Measurements from ENCODE around the gene PLCZ1.
"Not testable (repeated sequence)": the region's sequence is repeated elsewhere in the genome, so short reads cannot be mapped to it uniquely, and the experiment has no call there.

PLCZ1 gene, protein sequence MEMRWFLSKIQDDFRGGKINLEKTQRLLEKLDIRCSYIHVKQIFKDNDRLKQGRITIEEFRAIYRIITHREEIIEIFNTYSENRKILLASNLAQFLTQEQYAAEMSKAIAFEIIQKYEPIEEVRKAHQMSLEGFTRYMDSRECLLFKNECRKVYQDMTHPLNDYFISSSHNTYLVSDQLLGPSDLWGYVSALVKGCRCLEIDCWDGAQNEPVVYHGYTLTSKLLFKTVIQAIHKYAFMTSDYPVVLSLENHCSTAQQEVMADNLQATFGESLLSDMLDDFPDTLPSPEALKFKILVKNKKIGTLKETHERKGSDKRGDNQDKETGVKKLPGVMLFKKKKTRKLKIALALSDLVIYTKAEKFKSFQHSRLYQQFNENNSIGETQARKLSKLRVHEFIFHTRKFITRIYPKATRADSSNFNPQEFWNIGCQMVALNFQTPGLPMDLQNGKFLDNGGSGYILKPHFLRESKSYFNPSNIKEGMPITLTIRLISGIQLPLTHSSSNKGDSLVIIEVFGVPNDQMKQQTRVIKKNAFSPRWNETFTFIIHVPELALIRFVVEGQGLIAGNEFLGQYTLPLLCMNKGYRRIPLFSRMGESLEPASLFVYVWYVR

DNA sequence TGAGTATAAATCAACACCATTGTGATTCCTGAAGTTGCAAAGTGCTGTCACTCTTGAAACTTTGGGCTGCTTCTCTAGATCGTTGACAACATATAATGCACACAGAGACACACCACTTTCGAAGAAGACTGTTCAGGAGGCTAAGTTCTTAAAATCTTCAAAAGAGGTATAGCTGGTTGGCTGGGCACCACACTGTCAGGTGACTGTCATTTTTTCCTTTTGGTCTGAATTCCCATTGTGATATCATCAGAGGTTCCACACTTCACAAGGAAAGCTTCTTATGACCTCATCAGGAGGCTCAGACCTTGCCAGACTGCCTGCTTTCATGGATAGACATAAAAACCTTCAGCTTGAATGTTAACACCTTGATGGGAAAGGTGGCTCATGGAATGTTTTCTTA lies at the start of gene PLCZ1, which contains the start of gene CAPZA3:
Gene PLCZ1 (minus strand): TSS at position 194 of the 400 bp plus-strand sequence. CDS start 641 bp downstream, outside the sequence.
Gene CAPZA3 (plus strand): TSS at position 301 of the 400 bp plus-strand sequence. CDS start 150 bp downstream, outside the sequence.
- no peak for DNase-seq

DNA sequence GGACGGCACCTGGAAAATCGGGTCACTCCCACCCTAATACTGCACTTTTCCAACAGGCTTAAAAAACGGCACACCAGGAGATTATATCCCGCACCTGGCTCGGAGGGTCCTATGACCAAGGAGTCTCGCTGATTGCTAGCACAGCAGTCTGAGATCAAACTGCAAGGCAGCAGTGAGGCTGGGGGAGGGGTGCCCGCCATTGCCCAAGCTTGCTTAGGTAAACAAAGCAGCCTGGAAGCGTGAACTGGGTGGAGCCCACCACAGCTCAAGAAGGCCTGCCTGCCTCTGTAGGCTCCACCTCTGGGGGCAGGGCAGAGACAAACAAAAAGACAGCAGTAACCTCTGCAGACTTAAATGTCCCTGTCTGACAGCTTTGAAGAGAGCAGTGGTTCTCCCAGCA lies 47.7 kb upstream of the PLCZ1 start:
- DNase-seq, result not testable (repeated sequence)

DNA sequence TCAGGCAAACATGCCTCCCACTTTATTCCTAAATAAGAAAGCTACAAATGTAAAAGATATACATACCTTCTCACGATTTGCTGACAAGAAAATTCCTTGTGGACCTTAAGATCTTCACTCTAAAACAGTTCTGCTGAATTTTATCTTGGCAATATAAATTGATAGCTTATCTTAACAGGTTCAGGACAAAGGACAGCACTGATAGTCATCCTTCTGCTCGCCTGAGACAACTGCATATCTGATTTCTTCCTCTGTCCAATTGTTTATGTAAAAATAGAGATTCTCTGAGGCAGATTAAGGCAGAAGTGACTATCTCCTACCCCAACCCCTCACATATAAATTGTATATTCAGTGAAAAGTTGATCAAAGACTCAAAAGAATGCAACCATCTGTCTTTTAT lies 45.0 kb upstream of the PLCZ1 start:
- no peak for DNase-seq

DNA sequence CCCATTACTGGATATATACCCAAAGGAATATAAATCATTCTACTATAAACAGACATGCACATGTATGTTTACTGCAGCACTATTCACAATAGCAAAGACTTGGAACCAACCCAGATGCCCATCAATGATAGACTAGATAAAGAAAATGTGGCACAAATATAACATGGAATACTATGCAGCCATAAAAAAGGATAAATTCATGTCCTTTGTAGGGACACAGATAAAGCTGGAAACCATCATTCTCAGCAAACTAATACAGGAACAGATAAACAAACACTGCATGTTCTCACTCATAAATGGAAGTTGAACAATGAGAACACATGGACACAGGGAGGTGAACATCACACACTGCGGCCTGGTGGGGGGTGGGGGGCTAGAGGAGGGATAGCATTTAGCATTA lies 28.7 kb upstream of the PLCZ1 start:
- not testable (repeated sequence) for DNase-seq

DNA sequence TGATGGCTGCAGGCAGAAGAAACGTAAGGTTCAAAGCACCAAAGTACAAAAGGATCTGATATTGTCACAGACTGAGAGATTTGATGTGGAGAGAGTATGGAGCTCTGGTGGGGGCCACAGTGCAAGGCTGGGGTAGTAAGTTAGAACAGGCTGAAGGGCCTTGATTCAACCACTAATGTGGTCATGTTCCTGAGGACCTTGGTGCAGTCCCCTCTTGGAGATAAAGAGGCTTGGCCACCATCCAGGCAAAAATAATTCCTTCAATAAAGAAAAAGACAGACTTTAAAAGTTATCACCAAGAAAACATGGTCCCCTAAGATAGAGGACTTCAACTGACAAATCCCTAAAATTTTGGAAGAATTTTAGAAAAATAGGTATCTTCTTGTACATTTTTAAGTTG lies 17.5 kb upstream of the PLCZ1 start:
- DNase-seq, result no peak

DNA sequence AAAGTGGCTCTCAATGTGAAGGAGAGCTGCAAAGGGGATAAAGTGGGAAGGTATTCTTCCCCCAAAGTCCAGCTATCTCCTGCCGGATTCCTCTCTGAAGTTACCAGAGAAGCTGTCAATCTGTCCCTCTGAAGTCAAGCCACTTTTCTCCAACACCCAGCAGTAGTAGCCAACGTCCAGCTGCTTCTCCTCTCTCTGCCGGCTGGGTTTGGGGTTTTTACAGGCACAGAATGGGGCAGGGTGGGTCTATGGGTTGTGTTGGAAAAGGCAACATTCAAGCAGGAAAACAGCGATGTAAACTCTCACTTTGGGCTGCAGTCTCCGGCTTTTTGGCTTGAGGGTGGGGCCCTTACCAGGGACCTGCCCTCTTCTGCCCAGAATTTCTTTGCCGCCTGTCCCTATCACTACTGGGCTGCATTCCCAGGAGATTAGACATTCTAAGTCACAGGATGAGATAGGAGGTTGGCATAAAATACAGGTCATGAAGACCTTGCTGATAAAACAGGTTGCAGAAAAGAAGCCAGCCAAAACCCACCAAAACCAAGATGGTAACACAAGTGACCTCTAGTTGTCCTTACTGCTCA lies 16.4 kb upstream of the PLCZ1 start:
- DNase-seq, result no peak

DNA sequence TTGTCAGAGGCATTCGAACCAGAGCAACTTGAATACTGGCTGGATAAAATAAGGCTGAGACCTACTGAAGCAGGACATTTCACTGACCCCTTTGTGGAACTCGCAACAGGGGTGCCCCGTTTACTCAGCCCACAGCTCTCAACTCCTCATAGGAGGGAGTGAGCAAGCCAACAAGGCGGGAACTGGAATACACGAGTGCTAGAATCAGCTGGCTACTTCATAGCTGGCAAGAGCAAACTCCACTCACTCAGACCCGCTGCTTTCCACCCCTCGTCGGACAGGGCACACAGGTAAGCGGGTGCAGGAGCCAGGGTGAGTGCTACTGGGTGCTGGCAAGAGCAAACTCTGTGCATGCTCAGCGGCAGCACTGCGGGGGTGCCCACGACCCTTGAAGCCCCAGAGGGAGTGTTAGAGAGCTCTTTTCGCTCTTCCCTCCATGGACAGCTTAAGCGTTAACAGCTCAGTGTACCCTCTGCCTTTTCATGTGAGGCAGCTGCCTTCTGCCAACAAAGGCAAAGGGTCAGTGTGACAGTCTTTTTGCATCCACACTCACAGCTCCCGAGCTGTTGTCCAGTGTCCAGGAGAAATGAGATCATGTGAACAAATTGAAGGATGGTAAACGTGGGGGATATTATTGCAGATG lies 15.8 kb upstream of the PLCZ1 start:
- no peak for DNase-seq

DNA sequence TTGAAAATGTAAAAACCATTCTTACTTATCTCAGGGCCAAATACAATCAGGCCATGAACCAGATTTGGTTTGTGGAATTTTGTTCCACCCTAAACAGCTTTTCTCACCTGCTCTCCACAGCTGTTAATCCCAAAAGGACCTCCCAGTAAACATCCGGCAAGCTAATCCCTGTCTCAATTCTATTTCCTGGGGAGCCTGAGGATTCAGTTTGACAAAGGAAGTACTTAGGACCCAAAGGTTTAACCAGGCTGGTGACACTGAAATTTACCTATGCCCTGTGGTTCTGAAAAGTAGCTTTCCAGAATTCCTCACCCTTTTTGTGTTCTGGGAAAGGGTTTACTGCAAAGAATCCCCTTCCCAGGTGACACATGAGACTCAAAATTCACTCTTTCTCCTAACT lies 15.1 kb upstream of the PLCZ1 start:
- no peak for DNase-seq

DNA sequence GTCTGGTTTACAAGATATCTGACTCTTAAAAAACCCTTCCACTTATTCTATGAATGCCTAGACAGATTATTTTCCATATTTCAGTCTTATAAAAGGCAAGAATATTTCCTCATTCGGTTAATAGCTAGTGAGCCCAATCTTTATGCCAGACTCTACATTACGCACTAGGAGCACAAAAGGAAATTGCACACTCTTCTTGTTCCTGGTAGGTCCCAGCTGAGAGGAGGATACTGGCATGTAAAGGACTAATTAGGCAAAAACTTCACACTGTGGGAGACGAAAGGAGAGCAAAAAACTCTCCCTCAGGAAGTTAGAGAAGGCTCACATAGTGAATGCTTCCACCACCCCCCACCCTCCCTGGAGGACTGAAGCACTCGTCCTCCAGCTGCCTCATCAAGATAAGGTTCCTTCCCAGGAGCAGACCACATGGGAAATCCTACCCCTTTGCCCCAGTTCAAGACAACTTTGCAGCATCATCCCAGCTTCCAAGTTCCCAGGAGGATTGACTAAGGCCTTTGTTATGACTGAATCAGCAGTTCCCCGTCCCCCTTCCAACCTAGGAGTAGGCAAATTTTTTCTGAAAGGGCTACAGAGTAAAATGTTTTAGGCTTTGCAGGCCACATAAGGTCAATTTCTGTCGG lies 14.6 kb upstream of the PLCZ1 start:
- no peak for DNase-seq

DNA sequence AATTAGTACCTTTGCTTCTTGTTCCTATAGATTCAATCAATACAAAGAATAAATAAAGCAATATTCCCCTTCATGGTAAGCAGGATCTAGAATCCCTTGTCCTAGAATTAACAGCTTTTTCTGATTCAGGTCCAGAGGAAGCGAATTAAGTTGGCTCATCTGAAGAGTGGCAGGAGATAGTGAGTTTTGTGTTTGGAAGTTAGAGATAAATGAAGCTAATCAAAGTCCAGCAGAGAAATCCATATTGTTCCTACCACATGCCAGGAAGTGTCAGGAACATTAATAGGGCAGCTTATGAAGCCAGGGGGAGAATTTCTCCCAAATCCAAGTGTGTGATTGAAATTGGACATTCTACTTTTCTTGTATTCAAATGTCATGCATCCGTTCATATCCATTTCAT lies 14.1 kb upstream of the PLCZ1 start:
- DNase-seq, result no peak

DNA sequence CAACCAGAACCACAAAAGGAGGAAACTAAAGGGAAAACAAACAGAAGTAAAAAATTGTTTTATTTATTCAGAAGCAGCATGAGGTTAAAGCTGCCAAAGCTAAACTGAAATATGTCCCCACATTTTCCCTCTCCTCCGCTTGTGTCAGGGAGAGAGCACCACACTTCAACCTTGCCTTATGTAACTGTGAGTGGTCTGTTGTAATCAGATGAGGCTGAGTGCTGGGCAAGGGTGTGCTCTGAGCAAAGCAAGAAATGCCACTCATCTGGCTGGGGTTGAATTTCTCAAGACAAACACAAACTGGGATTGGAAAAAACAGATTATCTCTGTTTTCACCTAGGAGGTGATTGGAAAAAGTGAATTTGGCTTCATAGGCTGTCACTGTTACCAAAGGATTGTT lies 12.3 kb upstream of the PLCZ1 start:
- DNase-seq, result no peak

DNA sequence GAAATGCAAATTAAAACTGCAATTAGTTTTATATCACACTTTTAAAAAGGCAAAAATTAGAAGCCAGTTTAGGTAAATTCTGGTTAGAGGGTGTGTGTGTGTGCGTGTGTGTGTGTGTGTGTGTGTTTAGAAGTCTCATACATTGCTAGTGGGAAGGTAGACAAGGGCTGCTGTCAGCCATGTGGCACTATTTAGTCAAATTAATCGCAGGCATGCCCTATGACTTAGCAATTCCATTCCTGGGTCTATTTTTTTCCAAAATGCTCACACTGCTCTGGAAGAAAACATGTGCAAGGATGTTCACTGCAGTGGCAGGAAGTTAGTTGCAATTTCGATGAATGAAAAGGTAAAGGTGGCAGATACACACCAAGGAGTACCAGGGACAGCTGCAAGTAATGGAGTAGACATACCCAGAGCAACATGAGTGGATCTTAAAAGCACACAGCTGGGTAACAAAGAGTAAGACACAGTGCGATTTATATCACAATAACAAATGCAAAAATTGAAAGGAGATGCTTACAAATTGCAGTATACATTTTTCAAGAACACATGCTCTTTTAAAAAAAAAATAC lies 11.7 kb upstream of the PLCZ1 start:
- DNase-seq, result no peak

DNA sequence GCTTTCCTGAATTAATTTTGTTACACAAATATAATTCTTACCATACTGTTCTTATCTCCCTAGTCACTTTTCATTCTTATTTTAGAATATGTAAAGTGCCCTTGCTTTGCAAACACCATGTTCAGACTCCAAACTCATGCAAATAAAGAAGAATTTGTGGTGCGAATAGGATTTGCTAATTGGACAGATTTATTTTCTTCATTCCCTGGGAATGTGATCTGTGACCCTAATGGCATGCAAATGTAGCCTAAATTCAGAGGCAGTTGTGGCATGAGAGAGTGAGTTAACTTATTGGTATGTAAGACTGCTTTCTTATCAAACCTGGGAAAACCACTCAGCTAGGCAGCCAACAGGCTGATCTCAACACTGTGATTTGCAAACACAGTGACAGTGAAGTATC lies 10.1 kb upstream of the PLCZ1 start:
- DNase-seq, result no peak

DNA sequence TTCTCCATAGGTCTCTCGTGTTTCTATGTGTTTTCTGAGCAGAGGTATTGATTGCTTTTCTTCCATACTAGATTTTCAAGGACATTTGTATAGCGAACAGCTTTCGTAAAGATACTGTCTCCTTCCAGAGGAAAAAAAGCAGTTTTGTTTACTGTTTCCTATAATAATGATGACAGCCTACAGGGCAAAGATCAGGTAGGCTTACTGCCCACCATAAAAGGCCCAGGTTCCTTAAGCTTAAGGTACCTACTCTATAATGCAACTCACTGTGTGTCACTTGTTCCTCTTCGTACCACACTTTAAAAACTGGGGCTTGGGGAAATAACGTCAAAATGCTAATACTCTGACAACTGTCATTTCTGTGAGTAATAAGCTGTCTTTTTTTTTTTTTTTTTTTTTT lies 6.7 kb downstream of the PLCZ1 start:
- no peak for DNase-seq

DNA sequence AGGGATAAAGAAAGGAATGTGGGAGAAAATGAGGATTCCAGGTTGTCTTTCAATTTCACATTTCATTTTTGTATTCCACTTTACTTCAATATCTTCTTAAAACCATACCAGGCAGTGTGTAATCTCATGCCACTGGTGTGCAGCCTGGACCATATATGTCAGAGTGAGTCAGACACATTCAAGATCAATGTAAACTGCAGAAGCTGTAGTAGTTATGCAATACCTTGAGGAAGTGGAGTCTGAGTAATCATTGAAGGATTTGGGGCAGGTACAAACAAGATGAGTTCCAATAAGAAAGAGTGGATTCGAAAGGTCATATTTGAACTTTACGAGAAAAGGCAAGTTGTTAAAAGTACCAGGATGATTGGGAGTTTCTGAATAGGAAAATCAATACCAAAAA lies 14.1 kb downstream of the PLCZ1 start:
- DNase-seq, result no peak

DNA sequence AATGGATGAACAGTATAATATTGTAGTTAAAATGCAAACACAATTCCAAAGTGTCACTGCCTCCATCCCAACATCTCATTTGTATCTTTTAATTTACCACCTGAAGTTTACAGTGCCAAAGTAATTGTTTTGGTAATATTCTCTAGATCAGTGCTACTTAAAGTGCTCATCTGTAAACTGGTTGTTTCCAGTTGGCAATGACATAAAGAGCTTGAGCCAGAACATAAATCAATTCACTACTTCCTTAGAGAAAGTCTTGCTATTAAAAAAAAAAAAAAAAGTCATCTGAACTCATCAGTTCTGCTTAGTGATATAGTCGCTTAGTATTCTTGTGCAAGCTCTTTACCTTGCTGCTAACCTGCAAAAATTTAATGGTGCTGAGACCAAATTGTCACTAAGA lies 16.4 kb downstream of the PLCZ1 start:
- DNase-seq, result no peak

DNA sequence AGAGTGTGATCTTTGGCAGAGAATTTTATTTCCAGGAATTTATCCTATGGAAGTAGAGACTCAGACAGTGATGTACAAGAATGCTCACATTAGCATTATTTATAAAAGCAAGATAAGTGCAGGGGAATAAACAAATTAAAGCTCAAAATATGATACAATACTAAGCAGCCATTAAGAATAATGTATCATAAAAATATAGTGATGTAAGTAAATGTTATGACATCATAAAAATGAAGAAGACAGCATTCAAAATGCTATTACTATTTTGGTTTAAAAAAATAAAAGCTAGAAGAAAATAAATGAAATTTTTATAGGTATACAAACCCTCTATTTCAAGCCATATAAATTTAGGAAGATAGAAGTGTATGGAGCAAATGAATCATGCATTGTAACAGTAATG lies 17.1 kb downstream of the PLCZ1 start:
- no peak for DNase-seq

DNA sequence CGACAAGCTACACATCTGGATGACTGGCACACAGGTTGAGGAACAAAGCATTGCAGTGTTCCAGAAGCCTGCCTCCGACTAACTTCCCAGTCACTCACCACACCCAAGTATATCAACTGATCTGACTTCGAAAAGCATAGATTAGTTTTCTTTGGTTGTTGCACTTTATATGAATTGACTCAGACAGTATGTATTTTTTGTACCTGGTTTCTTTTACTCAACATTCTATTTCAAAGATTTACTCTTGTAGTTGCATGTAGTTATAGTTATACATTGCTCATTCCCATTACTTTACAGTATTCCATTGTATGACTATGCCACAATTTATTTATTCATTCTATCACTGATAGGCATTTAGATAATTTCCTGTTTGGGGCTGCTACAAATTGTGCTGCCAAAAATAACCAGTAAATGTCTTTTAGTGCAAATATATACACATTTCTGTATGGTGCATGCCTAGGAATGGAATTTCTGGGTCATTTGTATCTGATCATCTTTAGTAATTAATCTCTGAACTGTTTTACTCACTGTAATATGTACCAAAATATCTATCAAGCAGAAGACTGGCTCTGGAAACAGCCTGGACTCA lies 17.8 kb downstream of the PLCZ1 start:
- no peak for DNase-seq

DNA sequence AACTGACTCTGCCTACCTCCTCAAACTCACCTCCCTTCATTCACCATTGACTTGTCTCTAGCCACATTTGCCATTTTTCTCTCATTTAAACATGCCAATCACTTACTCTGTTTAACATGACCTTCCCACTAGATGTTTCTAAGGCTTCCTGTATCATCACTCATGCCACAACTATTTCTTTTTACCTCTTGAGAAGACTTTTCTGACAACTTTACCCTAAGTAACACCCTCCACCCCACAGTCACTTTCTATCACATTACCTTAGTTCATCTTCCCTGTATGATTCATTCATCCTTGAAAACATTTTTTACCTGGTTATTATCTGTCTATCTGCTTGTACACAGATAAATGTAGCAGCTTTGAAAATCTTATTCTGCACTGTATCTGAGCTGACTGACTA lies 19.4 kb downstream of the PLCZ1 start:
- no peak for DNase-seq

DNA sequence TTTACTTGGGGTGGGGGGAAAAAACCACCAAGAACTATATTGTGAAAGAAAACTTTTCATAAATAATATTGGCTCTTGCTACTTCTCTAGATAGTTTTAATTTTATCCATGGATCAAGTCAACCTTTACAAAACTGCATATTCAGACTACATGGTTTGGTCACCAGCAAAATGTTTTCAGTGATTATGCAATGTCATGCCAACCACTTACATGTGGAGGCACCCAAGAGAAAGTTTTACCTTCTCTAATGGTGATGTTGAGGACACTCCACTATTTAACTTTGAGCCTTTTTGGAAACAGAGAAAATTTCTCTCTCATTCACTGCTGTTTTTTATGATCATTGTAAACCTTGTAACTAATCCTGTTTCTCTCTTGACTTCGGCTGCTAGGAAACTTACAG lies 21.6 kb downstream of the PLCZ1 start:
- DNase-seq, result no peak

DNA sequence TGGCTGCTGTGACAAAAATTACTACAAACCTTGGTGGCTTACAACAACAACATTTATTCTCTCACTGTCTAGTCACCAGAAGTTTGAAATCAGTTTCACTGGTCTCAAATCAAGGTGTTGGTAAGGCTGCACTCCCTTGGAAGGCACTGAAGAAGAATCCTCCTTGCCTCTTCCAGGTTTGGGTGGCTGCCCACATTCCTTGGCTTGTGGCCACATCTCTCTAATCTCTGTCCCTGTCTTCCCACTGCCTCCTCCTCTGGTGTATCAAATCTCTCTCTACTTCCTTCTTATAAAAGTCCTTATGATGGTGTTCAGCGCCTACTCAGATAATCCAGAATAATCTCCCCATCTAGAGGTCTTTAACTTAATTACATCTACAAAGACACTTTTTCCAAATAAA lies 31.0 kb downstream of the PLCZ1 start:
- DNase-seq, result no peak

DNA sequence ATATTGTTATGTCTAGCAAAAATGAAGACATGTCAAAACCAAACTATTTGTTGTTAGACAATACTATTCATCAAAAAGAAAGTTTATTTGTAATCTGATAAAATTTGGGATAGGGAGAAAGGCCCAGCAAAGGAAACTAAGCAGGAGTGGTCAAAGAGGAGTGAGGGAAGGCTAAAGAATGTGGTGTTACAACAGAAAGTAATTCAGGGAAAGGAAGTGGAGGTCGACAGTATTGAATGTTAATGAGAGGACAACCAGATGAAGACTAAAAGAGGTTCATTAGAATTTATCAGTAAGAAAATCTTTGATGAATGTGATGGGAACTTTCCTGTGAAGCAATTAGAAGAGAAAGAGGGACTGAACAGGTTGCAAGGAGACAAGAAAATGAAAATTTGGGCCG lies 33.9 kb downstream of the PLCZ1 start:
- DNase-seq, result no peak

DNA sequence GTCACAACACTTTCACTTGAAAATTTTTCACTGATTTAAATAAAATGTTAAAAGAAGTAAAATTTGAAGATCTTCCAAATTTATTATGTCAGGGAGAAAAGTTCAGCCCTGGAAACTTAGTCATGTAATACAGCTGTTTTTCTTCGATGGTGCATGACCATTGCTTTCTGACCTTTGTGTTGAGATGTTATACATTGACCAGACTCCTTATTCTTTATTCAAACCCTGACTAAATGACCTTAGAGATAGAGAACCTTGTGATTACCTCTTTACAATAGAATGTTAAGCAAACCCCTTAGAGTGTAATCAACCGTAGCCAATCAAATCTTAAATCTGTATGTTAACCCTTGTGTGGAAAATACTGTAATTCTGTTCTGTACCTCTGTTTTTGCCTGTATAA lies 34.5 kb downstream of the PLCZ1 start:
- no peak for DNase-seq

Data from NCI-H1417 treated with DMSO at 0.1 percent for 48 hours (cell line).